A549 (cell line): ENCODE data around the gene RNASE8. TPM values are rescaled to one million over a fixed set of nuclear protein-coding genes. Genes with fewer than 3 reads are reported as not detected.

Experiments used
- ATAC-seq, 2 experiments: fragments of 200-7000 bp in 1 of 2; fragments of >200 bp in 1 of 2; cut with Nextera tagmentation in 1 of 2; cut with Tn5 transposase in 1 of 2; 3 replicates each; pipeline versions ENCODE4 v1.8.0 to v1.9.1; 2018 to 2020; ENCODE audit warnings: mild to moderate bottlenecking in 1 of 2, moderate library complexity in 1 of 2
- CTCF ChIA-PET: fragments of 300-600 bp; sonication (Branson Sonifier 250); formaldehyde crosslinking; extraction: SDS; loops from one replicate; lab custom pipeline; 2021; ENCODE audit warnings: antibody characterized with exemption, inconsistent platforms; lab: Yijun Ruan, JAX
- POLR2A ChIA-PET: fragments of 350-600 bp; formaldehyde crosslinking; extraction: SDS; loops from one replicate; lab custom pipeline; 2021; ENCODE audit warnings: antibody characterized with exemption, inconsistent platforms; lab: Yijun Ruan, JAX
- DNase-seq, 2 experiments: peaks; one replicate each; pipeline versions ENCODE4 v3.0.0 to v3.0.0-alpha.2; 2011 to 2016; ENCODE audit warnings: low read depth in 1 of 2, low spot score in 1 of 2
- FAIRE-seq: peaks from 2 replicates; lab custom pipeline; 2011; peaks lifted over from hg19 to GRCh38; lab: Jason Lieb, UNC
- H3K27ac ChIP-seq, 2 experiments: fragments of >200 bp; sonication (Bioruptor Twin); formaldehyde crosslinking; 3 replicates each; pipeline ENCODE4 v1.5.1; 2016 to 2017
- H3K4me1 ChIP-seq: fragments of >200 bp; sonication (Bioruptor Twin); formaldehyde crosslinking; 3 replicates; pipeline ENCODE4 v1.6.1; 2016
- H3K4me2 ChIP-seq: fragments of >200 bp; sonication (Bioruptor Twin); formaldehyde crosslinking; 3 replicates; pipeline ENCODE4 v1.6.1; 2016
- H3K4me3 ChIP-seq: fragments of >200 bp; sonication (Bioruptor Twin); formaldehyde crosslinking; 3 replicates; pipeline ENCODE4 v1.5.1; 2016
- H3K9me3 ChIP-seq: fragments of >200 bp; sonication (Bioruptor Twin); formaldehyde crosslinking; 3 replicates; pipeline ENCODE4 v1.6.1; 2016
- CBX8 ChIP-seq: fragments of 200-600 bp; sonication (generic); IDR thresholded peaks from 2 replicates; pipeline ENCODE4 v1.6.1; 2016
- CTCF ChIP-seq: fragments of >200 bp; sonication (Bioruptor Twin); formaldehyde crosslinking; IDR thresholded peaks from 3 replicates; pipeline ENCODE4 v1.5.1; 2016
- GATA3 ChIP-seq: IDR thresholded peaks from 2 replicates; pipeline ENCODE4 v1.6.1; 2012; ENCODE audit warnings: borderline replicate concordance
- HES2 ChIP-seq: fragments of >200 bp; sonication (Bioruptor Twin); formaldehyde crosslinking; IDR thresholded peaks from 2 replicates; pipeline ENCODE4 v1.6.1; 2016
- HEYL ChIP-seq: fragments of 250-450 bp; sonication (Bioruptor Pico); IDR thresholded peaks from 2 replicates; pipeline ENCODE4 v1.8.0; 2021; ENCODE audit warnings: mild to moderate bottlenecking, moderate library complexity
- HOXB13 ChIP-seq: fragments of 250-450 bp; sonication (Bioruptor Pico); IDR thresholded peaks from 2 replicates; pipeline ENCODE4 v1.5.0; 2020; ENCODE audit warnings: low read depth, mild to moderate bottlenecking, moderate library complexity
- HOXB5 ChIP-seq: fragments of 250-450 bp; sonication (Bioruptor Pico); IDR thresholded peaks from 2 replicates; pipeline ENCODE4 v1.5.0; 2020; ENCODE audit warnings: mild to moderate bottlenecking, moderate library complexity
- JUN ChIP-seq, 2 experiments: fragments of >200 bp; sonication (Bioruptor Twin); formaldehyde crosslinking; IDR thresholded peaks; 2 replicates in 1 of 2; 3 replicates in 1 of 2; pipeline ENCODE4 v1.6.1; 2016 to 2017
- KDM1A ChIP-seq: fragments of 200-600 bp; sonication (generic); IDR thresholded peaks from 2 replicates; pipeline ENCODE4 v1.6.1; 2016; ENCODE audit warnings: low read depth, mild to moderate bottlenecking
- MAZ ChIP-seq: fragments of 150-350 bp; IDR thresholded peaks from 2 replicates; pipeline ENCODE4 v1.6.1; 2014; ENCODE audit warnings: antibody characterized with exemption, low read depth, low read length, borderline replicate concordance
- MYC ChIP-seq: IDR thresholded peaks from 2 replicates; pipeline ENCODE4 v1.6.1; 2012; ENCODE audit warnings: mild to moderate bottlenecking, inconsistent platforms, low read length, improper control_type of control experiment, borderline replicate concordance
- NR3C1 ChIP-seq: fragments of >200 bp; sonication (Bioruptor Twin); formaldehyde crosslinking; IDR thresholded peaks from 3 replicates; pipeline ENCODE4 v1.6.1; 2017
- PBX3 ChIP-seq: IDR thresholded peaks from 2 replicates; pipeline ENCODE4 v1.6.1; 2012
- POLR2A ChIP-seq: IDR thresholded peaks from 2 replicates; pipeline ENCODE4 v1.6.1; 2012; ENCODE audit warnings: mild to moderate bottlenecking, low read length
- RAD21 ChIP-seq, 2 experiments: fragments of >200 bp in 1 of 2; sonication (Bioruptor Twin) in 1 of 2; formaldehyde crosslinking in 1 of 2; IDR thresholded peaks in 1 of 2; conservative IDR thresholded peaks in 1 of 2; 2 replicates in 1 of 2; 3 replicates in 1 of 2; pipeline ENCODE4 v1.6.1; 2012 to 2018; ENCODE audit warnings: inconsistent platforms in 1 of 2
- RARB ChIP-seq: fragments of 250-450 bp; sonication (Bioruptor Pico); IDR thresholded peaks from 2 replicates; pipeline ENCODE4 v1.8.0; 2021; ENCODE audit warnings: mild to moderate bottlenecking, moderate library complexity
- REST ChIP-seq: fragments of 200-600 bp; sonication (generic); IDR thresholded peaks from 2 replicates; pipeline ENCODE4 v1.6.1; 2016; ENCODE audit warnings: antibody characterized with exemption, mild to moderate bottlenecking, moderate library complexity
- SREBF2 ChIP-seq: fragments of 450-650 bp; IDR thresholded peaks from 2 replicates; pipeline ENCODE4 v1.6.1; 2014; ENCODE audit warnings: mild to moderate bottlenecking, moderate library complexity
- USF2 ChIP-seq: fragments of 450-650 bp; IDR thresholded peaks from 2 replicates; pipeline ENCODE4 v1.6.1; 2014; ENCODE audit warnings: antibody characterized with exemption
- WGBS: methylation state at CpG from one replicate; pipeline ENCODE4 v1.1.6; 2017; ENCODE audit errors: missing lambda C conversion rate; 5-methylcytosine and 5-hydroxymethylcytosine counted together
- polyA plus RNA-seq, 4 experiments: library from polyadenylated mRNA; depleted of rRNA in 3 of 4; stranded (reverse); fragments of >200 nt; fragmentation: RNase III in 1 of 4; extraction: RNeasy Plus Mini Kit Qiagen cat#74134 plus additional on column Dnase treatment in 1 of 4; gene quantifications; 2 replicates in 3 of 4; 3 replicates in 1 of 4; pipeline ENCODE4 v1.2.3, GENCODE V29; 2011 to 2017

RNASE8 gene
- polyA plus RNA-seq, 2 of the 4 experiments (the other 2 are of a cell fraction) = not detected

- CTCF ChIA-PET = interaction anchor here (0.6 to 4.8 kb wide), 10 partner anchors 10 to 85 kb away, joined by 3 to 26 read pairs (median 4); partner anchors contain the start of gene ARHGEF40
- ATAC-seq = no peak
- H3K4me2 ChIP-seq = no peak overlapping the region
- WGBS = 84% methylated on average over 10 of the region's 10 CpGs
- H3K4me1 ChIP-seq = peaks cover 20% of the 10 kb centered on the region
- no peak for FAIRE-seq
- POLR2A ChIA-PET = no interaction called here
- DNase-seq = no peak
- no peaks in the 10 kb centered on the region for H3K9me3 ChIP-seq
- H3K4me3 ChIP-seq = no peak overlapping the region
- TF ChIP-seq JUN (IDR thresholded peaks at IDR 0.05) = no peak
- TF ChIP-seq HES2 = no peak
- TF ChIP-seq CTCF = no peak
- no peak for TF ChIP-seq HOXB5 (CRISPR knock-in tag)
- TF ChIP-seq RAD21 (conservative IDR thresholded peaks at IDR 0.05 in 1 of 2, IDR thresholded peaks at IDR 0.05 in 1 of 2) = no peak
- no peak for TF ChIP-seq CBX8
- TF ChIP-seq POLR2A = no peak
- TF ChIP-seq RARB (CRISPR knock-in tag) = no peak
- TF ChIP-seq HOXB13 = no peak
- no peak for TF ChIP-seq NR3C1
- TF ChIP-seq HEYL (CRISPR knock-in tag) = no peak
- no peak for TF ChIP-seq MYC
- TF ChIP-seq KDM1A = no peak
- TF ChIP-seq MAZ = no peak
- TF ChIP-seq SREBF2 = no peak
- TF ChIP-seq PBX3 = no peak
- no peak for TF ChIP-seq GATA3
- TF ChIP-seq, all 56 proteins: peak for 0
- no peak overlapping the region for H3K27ac ChIP-seq
These were observed 980 bp upstream of the RNASE8 start for GRCh38 chr14:21056520-21057163.

GRCh38 chr14:21058903-21059302, 1.3 kb downstream of the RNASE8 start:
- no peak for ATAC-seq
- TF ChIP-seq CBX8 (no peak), USF2 (no peak), RAD21 (conservative IDR thresholded peaks at IDR 0.05 in 1 of 2, IDR thresholded peaks at IDR 0.05 in 1 of 2) (no peak), HOXB5 (CRISPR knock-in tag) (no peak), REST (no peak), HEYL (CRISPR knock-in tag) (no peak)
- ChIA-PET CTCF (interaction anchor here (0.8 to 4.8 kb wide), 5 partner anchors 9 to 44 kb away, joined by 3 to 26 read pairs (median 5); no protein-coding TSS in a partner anchor), POLR2A (interaction anchor here (1.0 kb wide), 1 partner anchor 12 kb away, joined by 3 read pairs; no protein-coding TSS in a partner anchor)
- Histone ChIP-seq H3K9me3 (no peaks in the 10 kb centered on the region), H3K4me1 (peaks cover 37% of the 10 kb centered on the region), H3K4me2 (no peak overlapping the region), H3K4me3 (no peak overlapping the region), H3K27ac (no peak overlapping the region)
- 84% methylated on average over 5 of the region's 5 CpGs for WGBS
- FAIRE-seq = no peak
- DNase-seq = no peak
